Muscle layer of duodenum (tissue), 2 donors: ENCODE data around the gene HAND1.
"Not testable (repeated sequence)": the region's sequence is repeated elsewhere in the genome, so short reads cannot be mapped to it uniquely, and the experiment has no call there.

Source experiments
- H3K27ac ChIP-seq: one replicate; pipeline ENCODE4 v1.7.0; 2013; ENCODE audit warnings: mild to moderate bottlenecking, low read length
- H3K27me3 ChIP-seq: one replicate; pipeline ENCODE4 v1.7.0; 2013; ENCODE audit warnings: low read depth, mild to moderate bottlenecking, control low read depth, low read length
- H3K36me3 ChIP-seq, 2 donors: one replicate each; pipeline ENCODE4 v1.7.0; 2013; ENCODE audit warnings: low read length in 2 of 2, control low read depth in 1 of 2, mild to moderate bottlenecking in 1 of 2; ENCODE audit not compliant: insufficient read depth in 2 of 2, control insufficient read depth in 1 of 2
- H3K4me1 ChIP-seq, 2 donors: one replicate each; pipeline ENCODE4 v1.7.0; 2013; ENCODE audit warnings: low read length in 2 of 2, mild to moderate bottlenecking in 2 of 2, control low read depth in 1 of 2, moderate library complexity in 1 of 2; ENCODE audit not compliant: insufficient read depth in 2 of 2, control insufficient read depth in 1 of 2
- H3K4me3 ChIP-seq, 2 donors: one replicate each; pipeline ENCODE4 v1.7.0; 2013; ENCODE audit warnings: low read length in 2 of 2, low read depth in 1 of 2, mild to moderate bottlenecking in 1 of 2
- H3K9me3 ChIP-seq, 2 donors: one replicate each; pipeline ENCODE4 v1.7.0; 2013; ENCODE audit warnings: low read length in 2 of 2, control low read depth in 1 of 2, mild to moderate bottlenecking in 1 of 2; ENCODE audit not compliant: control insufficient read depth in 1 of 2
- donor health status: healthy.

HAND1 gene

GRCh38 chr5:154517810-154518437 is 39.9 kb upstream of the HAND1 start:
- Histone ChIP-seq H3K36me3 (no peaks in the 10 kb centered on the region), H3K9me3 (no peaks in the 10 kb centered on the region), H3K27me3 (no peaks in the 10 kb centered on the region), H3K27ac (no peak overlapping the region), H3K4me3 (no peak overlapping the region), H3K4me1 (peaks cover 0 to 25% of the 10 kb centered on the region in 2 donors)

- no peaks in the 10 kb centered on the region for H3K9me3 ChIP-seq
- no peaks in the 10 kb centered on the region for H3K36me3 ChIP-seq
- peaks cover 0 to 25% of the 10 kb centered on the region in 2 donors for H3K4me1 ChIP-seq
- H3K27me3 ChIP-seq = no peaks in the 10 kb centered on the region
- no peak overlapping the region for H3K4me3 ChIP-seq
- no peak overlapping the region for H3K27ac ChIP-seq
These were observed 39.2 kb upstream of the HAND1 start for GRCh38 chr5:154517181-154517580.

GRCh38 chr5:154516475-154516874 is 38.4 kb upstream of the HAND1 start:
- H3K36me3 ChIP-seq = no peaks in the 10 kb centered on the region
- no peaks in the 10 kb centered on the region for H3K27me3 ChIP-seq
- H3K27ac ChIP-seq = no peak overlapping the region
- H3K9me3 ChIP-seq = no peaks in the 10 kb centered on the region
- H3K4me3 ChIP-seq = no peak overlapping the region
- peaks cover 0 to 25% of the 10 kb centered on the region in 2 donors for H3K4me1 ChIP-seq

GRCh38 chr5:154515488-154515887 is 37.5 kb upstream of the HAND1 start:
- not testable (repeated sequence) for H3K4me3 ChIP-seq, H3K27ac ChIP-seq, H3K27me3 ChIP-seq, H3K9me3 ChIP-seq, H3K36me3 ChIP-seq
- H3K4me1 ChIP-seq = peaks cover 0 to 20% of the 10 kb centered on the region in 2 donors

- no peaks in the 10 kb centered on the region for H3K27me3 ChIP-seq
- peaks cover 0 to 13% of the 10 kb centered on the region in 2 donors for H3K4me1 ChIP-seq
- no peak overlapping the region for H3K4me3 ChIP-seq
- no peaks in the 10 kb centered on the region for H3K36me3 ChIP-seq
- H3K9me3 ChIP-seq = no peaks in the 10 kb centered on the region
- H3K27ac ChIP-seq = no peak overlapping the region
These were observed 36.3 kb upstream of the HAND1 start for GRCh38 chr5:154514331-154514730.

GRCh38 chr5:154513669-154514084 is 35.6 kb upstream of the HAND1 start:
- Histone ChIP-seq H3K27ac (no peak overlapping the region), H3K36me3 (no peaks in the 10 kb centered on the region), H3K27me3 (no peaks in the 10 kb centered on the region), H3K9me3 (no peaks in the 10 kb centered on the region), H3K4me3 (no peak overlapping the region), H3K4me1 (peaks cover 0 to 8% of the 10 kb centered on the region in 2 donors)

- Histone ChIP-seq H3K4me1 (peaks cover 0 to under 1% of the 10 kb centered on the region in 2 donors), H3K27me3 (no peaks in the 10 kb centered on the region), H3K9me3 (no peaks in the 10 kb centered on the region), H3K4me3 (no peak overlapping the region), H3K36me3 (no peaks in the 10 kb centered on the region), H3K27ac (no peak overlapping the region)
These were observed 34.0 kb upstream of the HAND1 start for GRCh38 chr5:154511984-154512383.

- no peaks in the 10 kb centered on the region for H3K36me3 ChIP-seq
- no peaks in the 10 kb centered on the region for H3K9me3 ChIP-seq
- H3K27me3 ChIP-seq = no peaks in the 10 kb centered on the region
- peaks cover 0 to 12% of the 10 kb centered on the region in 2 donors for H3K4me1 ChIP-seq
- no peak overlapping the region for H3K4me3 ChIP-seq
- H3K27ac ChIP-seq = no peak overlapping the region
These were observed 31.9 kb upstream of the HAND1 start for GRCh38 chr5:154509784-154510555.

GRCh38 chr5:154508114-154508513 is 30.1 kb upstream of the HAND1 start:
- Histone ChIP-seq H3K36me3 (no peaks in the 10 kb centered on the region), H3K4me3 (no peak overlapping the region), H3K4me1 (peaks cover 0 to 12% of the 10 kb centered on the region in 2 donors), H3K9me3 (no peaks in the 10 kb centered on the region), H3K27ac (no peak overlapping the region), H3K27me3 (no peaks in the 10 kb centered on the region)

- Histone ChIP-seq H3K4me1 (peaks cover 0 to 12% of the 10 kb centered on the region in 2 donors), H3K27me3 (no peaks in the 10 kb centered on the region), H3K4me3 (no peak overlapping the region), H3K36me3 (no peaks in the 10 kb centered on the region), H3K27ac (no peak overlapping the region), H3K9me3 (no peaks in the 10 kb centered on the region)
These were observed 28.7 kb upstream of the HAND1 start for GRCh38 chr5:154506716-154507080.

- no peaks in the 10 kb centered on the region for H3K27me3 ChIP-seq
- no peak overlapping the region for H3K4me3 ChIP-seq
- H3K9me3 ChIP-seq = no peaks in the 10 kb centered on the region
- peaks cover 0 to 12% of the 10 kb centered on the region in 2 donors for H3K4me1 ChIP-seq
- H3K27ac ChIP-seq = no peak overlapping the region
- H3K36me3 ChIP-seq = no peaks in the 10 kb centered on the region
These were observed 28.2 kb upstream of the HAND1 start for GRCh38 chr5:154506049-154506715.
